ENCODE measurements around the gene ANKRD40.

The ANKRD40 gene

DNA sequence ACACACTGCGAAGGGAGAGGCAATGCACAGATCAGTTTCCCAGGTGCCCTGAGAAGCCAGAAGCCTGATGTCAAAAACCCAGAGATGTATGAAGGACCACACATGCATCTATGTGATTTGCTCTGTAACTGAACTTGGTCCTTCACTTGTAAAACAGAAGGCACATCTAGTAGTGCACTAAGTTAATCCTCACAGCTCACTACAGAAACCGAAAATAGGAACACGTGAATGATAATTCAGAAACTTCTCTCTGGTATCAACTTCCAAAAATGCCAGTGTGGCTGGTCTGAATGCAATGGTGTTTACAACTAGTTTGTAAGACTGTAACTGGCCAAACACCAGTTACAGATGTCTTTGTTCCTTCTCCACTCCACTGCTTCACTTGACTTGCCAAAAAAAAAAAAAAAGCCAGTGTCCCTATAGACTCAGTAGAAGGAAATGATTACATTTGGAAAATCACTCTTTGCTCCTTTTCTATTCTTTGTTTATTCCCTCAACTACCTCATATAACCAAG, 11.3 kb downstream of the ANKRD40 start:
- no peak overlapping the region for H3K4me2 ChIP-seq (ENCODE audit: low read depth, low read length, poor library complexity, severe bottlenecking)
- no peak overlapping the region for H3K27ac ChIP-seq (ENCODE audit: low read depth, low read length)
- no peak overlapping the region for H2AFZ ChIP-seq (ENCODE audit: low read depth, low read length, severe bottlenecking)
- no peaks in the 10 kb centered on the region for H3K9me3 ChIP-seq (ENCODE audit: insufficient read depth, low read length)
- no peak overlapping the region for H3K4me3 ChIP-seq (ENCODE audit: insufficient read depth, low read length, poor library complexity, severe bottlenecking)
- H3K9ac ChIP-seq (ENCODE audit: low read length), result no peak overlapping the region
- TF ChIP-seq EZH2phosphoT487 (conservative IDR thresholded peaks at IDR 0.05; ENCODE audit: low read length) (no peak), CTCF (IDR thresholded peaks at IDR 0.05; ENCODE audit: insufficient read depth, low read length, poor library complexity, severe bottlenecking) (no peak)
- H4K20me1 ChIP-seq (ENCODE audit: low read depth, low read length), result peaks cover 3% of the 10 kb centered on the region; the same call in 1 of the 2 replicates
- H3K36me3 ChIP-seq (ENCODE audit: low read length), result peaks cover 12% of the 10 kb centered on the region; the same call in 1 of the 2 replicates
- peaks cover 6% of the 10 kb centered on the region; the same call in 1 of the 2 replicates for H3K79me2 ChIP-seq (ENCODE audit: insufficient read depth, low read length)
- H3K27me3 ChIP-seq (ENCODE audit: low read length), result no peaks in the 10 kb centered on the region
- H3K9me2 ChIP-seq (replicated peaks; ENCODE audit: insufficient read depth, low read length), result no peaks in the 10 kb centered on the region
- no peaks in the 10 kb centered on the region for H3F3A ChIP-seq (ENCODE audit: insufficient read depth)

DNA sequence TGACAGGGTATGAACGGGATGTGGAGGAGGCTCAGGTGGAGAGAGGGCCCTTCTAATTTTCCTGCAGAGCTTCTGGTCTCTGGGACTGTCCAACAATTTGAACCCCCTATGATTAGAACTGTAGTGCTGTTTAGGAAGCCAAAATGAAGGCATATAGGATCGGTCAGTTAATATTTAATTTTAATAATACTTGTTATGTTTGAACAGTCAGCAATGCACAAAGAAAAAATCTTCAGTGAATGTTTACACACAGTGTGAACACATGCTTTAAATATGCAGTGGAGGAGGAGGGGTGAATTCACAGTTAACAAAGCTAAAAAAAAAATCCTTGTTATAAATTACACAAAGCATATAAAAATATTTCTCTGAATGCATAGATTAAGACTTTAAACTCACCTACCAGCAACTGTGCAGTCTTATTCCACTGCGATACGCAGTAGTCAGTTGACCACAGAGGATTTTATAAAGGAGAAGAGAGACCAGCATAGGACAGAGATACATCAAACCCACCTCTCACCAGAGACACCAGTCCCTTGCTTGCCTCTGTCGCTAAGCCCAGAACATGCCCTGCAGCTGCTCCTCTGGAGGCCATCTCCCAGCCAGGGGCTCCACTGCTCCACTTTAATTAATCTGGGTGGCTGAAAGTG, 14.6 kb downstream of the ANKRD40 start:
- Histone ChIP-seq H3K9ac (ENCODE audit: low read length) (no peak overlapping the region), H3K27me3 (ENCODE audit: low read length) (no peaks in the 10 kb centered on the region), H3K79me2 (ENCODE audit: insufficient read depth, low read length) (no peaks in the 10 kb centered on the region), H3K27ac (ENCODE audit: low read depth, low read length) (no peak overlapping the region), H3K36me3 (ENCODE audit: low read length) (peaks cover 12% of the 10 kb centered on the region; the same call in 1 of the 2 replicates), H3K9me2 (replicated peaks; ENCODE audit: insufficient read depth, low read length) (no peaks in the 10 kb centered on the region), H2AFZ (ENCODE audit: low read depth, low read length, severe bottlenecking) (no peak overlapping the region), H4K20me1 (ENCODE audit: low read depth, low read length) (no peaks in the 10 kb centered on the region), H3K4me2 (ENCODE audit: low read depth, low read length, poor library complexity, severe bottlenecking) (no peak overlapping the region), H3K4me3 (ENCODE audit: insufficient read depth, low read length, poor library complexity, severe bottlenecking) (no peak overlapping the region), H3F3A (ENCODE audit: insufficient read depth) (no peaks in the 10 kb centered on the region), H3K9me3 (ENCODE audit: insufficient read depth, low read length) (no peaks in the 10 kb centered on the region)
- TF ChIP-seq EZH2phosphoT487 (conservative IDR thresholded peaks at IDR 0.05; ENCODE audit: low read length), result no peak
- TF ChIP-seq CTCF (IDR thresholded peaks at IDR 0.05; ENCODE audit: insufficient read depth, low read length, poor library complexity, severe bottlenecking), result no peak

DNA sequence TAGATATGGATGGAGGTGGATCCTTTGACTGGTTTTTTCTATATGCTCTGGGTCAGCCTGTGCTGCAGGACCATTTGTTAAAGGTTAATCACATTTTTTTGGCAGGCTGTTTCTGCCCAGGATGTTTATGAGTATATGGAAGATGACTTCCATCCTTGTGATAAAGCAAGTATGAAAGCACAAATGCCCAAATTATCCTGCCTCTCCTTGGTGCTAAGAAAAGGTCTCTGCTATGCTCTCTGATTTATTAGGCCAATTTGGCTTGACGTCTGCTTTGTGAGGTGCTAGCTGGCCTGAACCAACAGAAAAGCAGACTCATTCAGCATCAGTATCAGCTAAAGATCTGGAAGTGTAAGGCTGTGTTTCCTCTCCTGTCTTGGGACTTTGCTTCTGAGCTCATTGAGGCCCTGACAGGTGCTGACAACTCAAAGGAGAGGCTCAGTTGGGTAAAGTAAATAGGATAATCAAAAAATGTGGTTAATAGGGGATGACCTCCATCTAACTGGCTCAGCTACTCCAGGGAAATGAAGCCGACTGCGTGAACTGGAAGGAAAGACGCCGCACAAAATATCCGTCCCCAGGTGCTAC, 15.2 kb downstream of the ANKRD40 start:
- Histone ChIP-seq H3K4me3 (ENCODE audit: insufficient read depth, low read length, poor library complexity, severe bottlenecking) (no peak overlapping the region), H3K4me2 (ENCODE audit: low read depth, low read length, poor library complexity, severe bottlenecking) (no peak overlapping the region), H3F3A (ENCODE audit: insufficient read depth) (no peaks in the 10 kb centered on the region), H3K27ac (ENCODE audit: low read depth, low read length) (no peak overlapping the region), H3K9me3 (ENCODE audit: insufficient read depth, low read length) (no peaks in the 10 kb centered on the region), H3K9me2 (replicated peaks; ENCODE audit: insufficient read depth, low read length) (no peaks in the 10 kb centered on the region), H3K9ac (ENCODE audit: low read length) (no peak overlapping the region), H3K36me3 (ENCODE audit: low read length) (peaks cover 12% of the 10 kb centered on the region; the same call in 1 of the 2 replicates), H3K27me3 (ENCODE audit: low read length) (no peaks in the 10 kb centered on the region), H3K79me2 (ENCODE audit: insufficient read depth, low read length) (no peaks in the 10 kb centered on the region), H4K20me1 (ENCODE audit: low read depth, low read length) (no peaks in the 10 kb centered on the region), H2AFZ (ENCODE audit: low read depth, low read length, severe bottlenecking) (no peak overlapping the region)
- TF ChIP-seq CTCF (IDR thresholded peaks at IDR 0.05; ENCODE audit: insufficient read depth, low read length, poor library complexity, severe bottlenecking) (no peak), EZH2phosphoT487 (conservative IDR thresholded peaks at IDR 0.05; ENCODE audit: low read length) (no peak)

Measured in SU-DHL-6 (cell line).